Measurements from ENCODE around the gene FLVCR1.

Gene FLVCR1

GRCh38 chr1:212946872-212947271, 88.8 kb downstream of the FLVCR1 start:
- no peak for DNase-seq (ENCODE audit: extremely low read depth, low read depth)
- no peak overlapping the region for H3K4me3 ChIP-seq (replicated peaks; ENCODE audit: low read depth, low read length)
- TF ChIP-seq, protein P1, sequence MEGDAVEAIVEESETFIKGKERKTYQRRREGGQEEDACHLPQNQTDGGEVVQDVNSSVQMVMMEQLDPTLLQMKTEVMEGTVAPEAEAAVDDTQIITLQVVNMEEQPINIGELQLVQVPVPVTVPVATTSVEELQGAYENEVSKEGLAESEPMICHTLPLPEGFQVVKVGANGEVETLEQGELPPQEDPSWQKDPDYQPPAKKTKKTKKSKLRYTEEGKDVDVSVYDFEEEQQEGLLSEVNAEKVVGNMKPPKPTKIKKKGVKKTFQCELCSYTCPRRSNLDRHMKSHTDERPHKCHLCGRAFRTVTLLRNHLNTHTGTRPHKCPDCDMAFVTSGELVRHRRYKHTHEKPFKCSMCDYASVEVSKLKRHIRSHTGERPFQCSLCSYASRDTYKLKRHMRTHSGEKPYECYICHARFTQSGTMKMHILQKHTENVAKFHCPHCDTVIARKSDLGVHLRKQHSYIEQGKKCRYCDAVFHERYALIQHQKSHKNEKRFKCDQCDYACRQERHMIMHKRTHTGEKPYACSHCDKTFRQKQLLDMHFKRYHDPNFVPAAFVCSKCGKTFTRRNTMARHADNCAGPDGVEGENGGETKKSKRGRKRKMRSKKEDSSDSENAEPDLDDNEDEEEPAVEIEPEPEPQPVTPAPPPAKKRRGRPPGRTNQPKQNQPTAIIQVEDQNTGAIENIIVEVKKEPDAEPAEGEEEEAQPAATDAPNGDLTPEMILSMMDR (IDR thresholded peaks at IDR 0.05; ENCODE audit: low read depth, low read length, missing control alignments) = no peak

Measured in HFF-Myc (cell line).